H1 (cell line): ENCODE measurements around the gene SPEN. TPM values are rescaled to one million over a fixed set of nuclear protein-coding genes. Genes with fewer than 3 reads are reported as not detected.
A peak's percentile ranks its signal among the peaks of the same experiment; 100 is the strongest.

Experiments used
- CTCF ChIA-PET: fragments of 300-600 bp; sonication (Branson Sonifier 250); formaldehyde crosslinking; loops from one replicate; lab custom pipeline; 2021; ENCODE audit not compliant: partially characterized antibody; lab: Charles Lee
- POLR2A ChIA-PET: fragments of 300-600 bp; sonication (Branson Sonifier 250); formaldehyde crosslinking; loops from one replicate; lab custom pipeline; 2021; ENCODE audit warnings: inconsistent platforms; ENCODE audit not compliant: partially characterized antibody; lab: Charles Lee
- DNase-seq, 2 experiments: peaks; one replicate each; pipeline versions ENCODE4 v3.0.0 to v3.0.0-alpha.2; 2010 to 2022; ENCODE audit warnings: low spot score in 2 of 2, low read depth in 1 of 2, mixed read lengths in 1 of 2
- FAIRE-seq: peaks from 2 replicates; lab custom pipeline; 2011; peaks lifted over from hg19 to GRCh38; lab: Jason Lieb, UNC
- H2AFZ ChIP-seq: 2 replicates; pipeline ENCODE4 v1.8.1; 2012; ENCODE audit warnings: low read length, inconsistent platforms
- H2AK5ac ChIP-seq: 2 replicates; pipeline ENCODE4 v1.6.1; 2013; ENCODE audit warnings: low read depth, low read length
- H2BK120ac ChIP-seq: replicated peaks from 2 replicates; pipeline ENCODE3; 2013; ENCODE audit warnings: low read depth, low read length, inconsistent platforms
- H2BK12ac ChIP-seq: 2 replicates; pipeline ENCODE4 v1.6.1; 2013; ENCODE audit warnings: low read depth, low read length
- H2BK15ac ChIP-seq: 2 replicates; pipeline ENCODE4 v1.6.1; 2013; ENCODE audit warnings: low read length
- H2BK20ac ChIP-seq: 2 replicates; pipeline ENCODE4 v1.6.1; 2013; ENCODE audit warnings: low read length
- H2BK5ac ChIP-seq: 2 replicates; pipeline ENCODE4 v1.6.1; 2013; ENCODE audit warnings: low read depth, low read length
- H3K14ac ChIP-seq: 2 replicates; pipeline ENCODE4 v1.6.1; 2013; ENCODE audit warnings: inconsistent platforms; ENCODE audit not compliant: insufficient read length
- H3K18ac ChIP-seq: 2 replicates; pipeline ENCODE4 v1.6.1; 2013; ENCODE audit warnings: low read length; ENCODE audit errors: extremely low read depth
- H3K23ac ChIP-seq: 2 replicates; pipeline ENCODE4 v1.6.1; 2013; ENCODE audit warnings: inconsistent platforms; ENCODE audit not compliant: insufficient read length
- H3K23me2 ChIP-seq: 2 replicates; pipeline ENCODE4 v1.6.1; 2013; ENCODE audit warnings: low read depth, low read length
- H3K27ac ChIP-seq: 2 replicates; pipeline ENCODE4 v1.6.1; 2011; ENCODE audit warnings: low read depth, low read length, inconsistent platforms
- H3K27me3 ChIP-seq, 4 experiments: replicated peaks in 1 of 4; 1 replicate in 1 of 4; 2 replicates in 3 of 4; pipeline versions ENCODE4 v1.6.1 to v1.8.1; 2011 to 2013; ENCODE audit warnings: low read length in 3 of 4, mild to moderate bottlenecking in 3 of 4, inconsistent platforms in 2 of 4, mixed read lengths in 2 of 4, moderate library complexity in 1 of 4; ENCODE audit not compliant: control insufficient read depth in 3 of 4, insufficient read depth in 3 of 4; ENCODE audit errors: extremely low read depth in 1 of 4
- H3K36me3 ChIP-seq, 4 experiments: 2 replicates each; pipeline versions ENCODE4 v1.6.1 to v1.8.1; 2011 to 2013; ENCODE audit warnings: mild to moderate bottlenecking in 4 of 4, low read length in 3 of 4, moderate library complexity in 2 of 4, control low read depth in 1 of 4, inconsistent platforms in 1 of 4; ENCODE audit not compliant: insufficient read depth in 4 of 4, control insufficient read depth in 2 of 4
- H3K4ac ChIP-seq: replicated peaks from 2 replicates; pipeline ENCODE3; 2013; ENCODE audit warnings: low read length, low read depth, mixed read lengths, inconsistent platforms; ENCODE audit not compliant: insufficient read length
- H3K4me1 ChIP-seq, 4 experiments: replicated peaks in 1 of 4; 1 replicate in 1 of 4; 2 replicates in 3 of 4; pipeline versions ENCODE4 v1.6.1 to v1.8.1; 2011 to 2013; ENCODE audit warnings: low read length in 3 of 4, inconsistent platforms in 2 of 4, mixed read lengths in 1 of 4; ENCODE audit not compliant: insufficient read depth in 4 of 4, control insufficient read depth in 3 of 4
- H3K4me2 ChIP-seq, 2 experiments: 2 replicates each; pipeline versions ENCODE4 v1.6.1 to v1.8.1; 2011 to 2013; ENCODE audit warnings: low read depth in 2 of 2, low read length in 2 of 2, control low read depth in 1 of 2, inconsistent platforms in 1 of 2, mild to moderate bottlenecking in 1 of 2; ENCODE audit not compliant: insufficient read depth in 1 of 2
- H3K4me3 ChIP-seq, 4 experiments: fragments of 200-600, 300-600 bp in 1 of 4; sonication (generic), shearing (Covaris generic), sonication (Bioruptor Twin) in 1 of 4; 2 replicates each; pipeline versions ENCODE4 v1.5.1 to v1.8.1; 2011 to 2016; ENCODE audit warnings: low read length in 4 of 4, low read depth in 3 of 4, control low read depth in 2 of 4, inconsistent platforms in 2 of 4, mild to moderate bottlenecking in 2 of 4, mixed read lengths in 1 of 4, moderate library complexity in 1 of 4; ENCODE audit not compliant: insufficient read depth in 2 of 4; ENCODE audit errors: extremely low read depth in 1 of 4
- H3K56ac ChIP-seq: replicated peaks from 2 replicates; pipeline ENCODE3; 2013; ENCODE audit warnings: low read depth, mild to moderate bottlenecking, mixed read lengths, low read length, inconsistent platforms; ENCODE audit not compliant: insufficient read length
- H3K79me1 ChIP-seq: 2 replicates; pipeline ENCODE4 v1.6.1; 2013; ENCODE audit warnings: low read depth, low read length, control low read depth
- H3K79me2 ChIP-seq, 2 experiments: 2 replicates each; pipeline versions ENCODE4 v1.6.1 to v1.8.1; 2012 to 2013; ENCODE audit warnings: low read length in 2 of 2, mild to moderate bottlenecking in 2 of 2, inconsistent platforms in 1 of 2; ENCODE audit not compliant: insufficient read depth in 2 of 2, control insufficient read depth in 1 of 2
- H3K9ac ChIP-seq, 4 experiments: replicated peaks in 1 of 4; 1 replicate in 1 of 4; 2 replicates in 3 of 4; pipeline versions ENCODE4 v1.6.1 to v1.8.1; 2011 to 2013; ENCODE audit warnings: low read depth in 3 of 4, low read length in 3 of 4, control low read depth in 2 of 4, mild to moderate bottlenecking in 2 of 4, moderate library complexity in 2 of 4, inconsistent platforms in 1 of 4; ENCODE audit errors: extremely low read depth in 1 of 4
- H3K9me3 ChIP-seq, 2 experiments: 2 replicates each; pipeline versions ENCODE4 v1.6.1 to v1.8.1; 2012 to 2013; ENCODE audit warnings: mild to moderate bottlenecking in 2 of 2, moderate library complexity in 2 of 2, control low read depth in 1 of 2, inconsistent platforms in 1 of 2, low read depth in 1 of 2, low read length in 1 of 2, mixed read lengths in 1 of 2; ENCODE audit not compliant: insufficient read depth in 2 of 2
- H4K20me1 ChIP-seq, 2 experiments: replicated peaks in 1 of 2; 2 replicates each; pipeline versions ENCODE3 to v1.8.1; 2011 to 2013; ENCODE audit warnings: inconsistent platforms in 2 of 2, low read length in 2 of 2, mild to moderate bottlenecking in 1 of 2; ENCODE audit not compliant: insufficient read depth in 2 of 2, control insufficient read depth in 1 of 2
- H4K5ac ChIP-seq: 2 replicates; pipeline ENCODE4 v1.6.1; 2013; ENCODE audit warnings: low read length, low read depth, mixed read lengths, inconsistent platforms; ENCODE audit not compliant: insufficient read length
- H4K8ac ChIP-seq: 2 replicates; pipeline ENCODE4 v1.8.0; 2013; ENCODE audit warnings: mild to moderate bottlenecking, moderate library complexity, low read length, inconsistent platforms; ENCODE audit not compliant: insufficient read depth; ENCODE audit errors: extremely low read depth
- H4K91ac ChIP-seq: replicated peaks from 2 replicates; pipeline ENCODE3; 2013; ENCODE audit warnings: low read length, mixed read lengths, inconsistent platforms; ENCODE audit not compliant: insufficient read length
- ATF2 ChIP-seq: IDR thresholded peaks from 2 replicates; pipeline ENCODE4 v1.6.1; 2012; ENCODE audit warnings: low read length, inconsistent platforms
- BRCA1 ChIP-seq: IDR thresholded peaks from 2 replicates; pipeline ENCODE4 v1.6.1; 2012; ENCODE audit warnings: low read depth, low read length, improper control_type of control experiment
- CHD1 ChIP-seq: IDR thresholded peaks from 2 replicates; pipeline ENCODE4 v1.6.1; 2012; ENCODE audit warnings: low read depth, low read length, improper control_type of control experiment
- GABPA ChIP-seq: IDR thresholded peaks from 2 replicates; pipeline ENCODE4 v1.6.1; 2011; ENCODE audit warnings: mild to moderate bottlenecking, low read length, moderate library complexity, borderline replicate concordance; ENCODE audit not compliant: insufficient read depth
- GTF2F1 ChIP-seq: IDR thresholded peaks from 2 replicates; pipeline ENCODE4 v1.6.1; 2012; ENCODE audit warnings: low read depth, low read length, improper control_type of control experiment, borderline replicate concordance
- KDM4A ChIP-seq: IDR thresholded peaks from one replicate; pipeline ENCODE4 v1.7.1; 2012; ENCODE audit warnings: low read depth, mild to moderate bottlenecking, moderate library complexity, low read length, inconsistent platforms; ENCODE audit not compliant: severe bottlenecking
- POU5F1 ChIP-seq: IDR thresholded peaks from 2 replicates; pipeline ENCODE4 v1.6.1; 2011; ENCODE audit warnings: low read depth, mild to moderate bottlenecking, low read length, moderate library complexity
- RFX5 ChIP-seq: IDR thresholded peaks from 2 replicates; pipeline ENCODE4 v1.6.1; 2011; ENCODE audit warnings: low read depth, low read length, improper control_type of control experiment, borderline replicate concordance
- SUZ12 ChIP-seq: fragments of 200-600 bp; sonication (generic); IDR thresholded peaks from 2 replicates; pipeline ENCODE4 v1.6.1; 2012; ENCODE audit warnings: mild to moderate bottlenecking, inconsistent platforms, low read length, moderate library complexity, mixed read lengths
- WGBS, 2 experiments: shearing (Covaris generic) in 1 of 2; methylation state at CpG; one replicate each; pipeline versions ENCODE4 v1.1.6 to v1.1.7; 2013 to 2015; ENCODE audit warnings: low lambda C conversion rate in 2 of 2, mixed read lengths in 2 of 2, inconsistent platforms in 1 of 2, low coverage in 1 of 2, missing lambda C conversion rate in 1 of 2; ENCODE audit not compliant: insufficient replicate concordance in 2 of 2, insufficient coverage in 1 of 2, insufficient read length in 1 of 2; ENCODE audit errors: extremely low coverage in 1 of 2, missing lambda C conversion rate in 1 of 2; 5-methylcytosine and 5-hydroxymethylcytosine counted together
- polyA plus RNA-seq, 7 experiments: library from polyadenylated mRNA; depleted of rRNA in 3 of 7; stranded (reverse) in 5 of 7; unstranded in 2 of 7; fragments of >200 nt in 5 of 7; fragments of 200-250 nt in 2 of 7; gene quantifications; 1 replicate in 5 of 7; 2 replicates in 1 of 7; 4 replicates in 1 of 7; pipeline versions ENCODE4 v1.2.1 to v1.2.3, GENCODE V29; 2011 to 2013; ENCODE audit warnings: missing spikeins in 2 of 7, mixed read lengths in 2 of 7
- total RNA-seq: library from RNA; stranded (reverse); fragmentation: NEBNext Ultra II Directional; extraction: Animal tissue kit (Norgen Biotek cat#: 25700); gene quantifications from 2 replicates; pipeline ENCODE4 v1.2.1, GENCODE V29; 2021

SPEN gene
- total and polyA plus RNA-seq, 2 of the 8 experiments (the other 6 are each of a cell fraction or from before 2014, with no cell fraction given) = 12.5 to 52.1 TPM

- Histone ChIP-seq H3K9ac (peak overlapping the region; percentile 66 to 80 (median 70)), H2AK5ac (no peak overlapping the region), H3K56ac (peak overlapping the region; percentile 3), H3K23ac (no peak overlapping the region), H2AFZ (no peak overlapping the region), H3K4me2 (peak overlapping the region; percentile 72 to 94), H4K91ac (no peak overlapping the region), H3K9me3 (no peaks in the 10 kb centered on the region), H3K14ac (no peak overlapping the region), H4K5ac (peak overlapping the region; percentile 4), H3K18ac (peak overlapping the region; percentile 76; the same call in 1 of the 2 replicates), H3K36me3 (no peaks in the 10 kb centered on the region; a peak in 1 of 8 replicates), H4K8ac (peak overlapping the region; percentile 86), H3K4me1 (peaks cover 0 to 6% (median 2%) of the 10 kb centered on the region in 4 experiments; a peak in 2 of 7 replicates), H3K79me2 (peaks cover 0 to 53% of the 10 kb centered on the region in 2 experiments; a peak in 3 of 4 replicates), H2BK120ac (no peak overlapping the region), H3K4ac (no peak overlapping the region), H2BK20ac (no peak overlapping the region), H3K4me3 (peak overlapping the region; percentile 47 to 76 (median 60)), H2BK12ac (peak overlapping the region; percentile 9; the same call in 1 of the 2 replicates), H2BK15ac (no peak overlapping the region), H4K20me1 (peaks cover 0 to 4% of the 10 kb centered on the region in 2 experiments), H3K27ac (no peak overlapping the region), H3K79me1 (peaks cover 3% of the 10 kb centered on the region; the same call in 1 of the 2 replicates), H2BK5ac (no peak overlapping the region), H3K23me2 (peaks cover 8% of the 10 kb centered on the region), H3K27me3 (no peaks in the 10 kb centered on the region; a peak in 1 of 7 replicates)
- CTCF ChIA-PET = interaction anchor here (0.6 to 1.8 kb wide), 8 partner anchors 9 to 90 kb away, joined by 3 to 6 read pairs (median 4); no protein-coding TSS in a partner anchor
- FAIRE-seq = no peak
- DNase-seq = peak in 1 of 2 experiments; percentile 67
- POLR2A ChIA-PET = interaction anchor here (0.6 to 6.0 kb wide), 17 partner anchors 10 to 102 kb away, joined by 3 to 87 read pairs (median 4); no protein-coding TSS in a partner anchor
- 2% methylated on average over 71 of the region's 104 CpGs; no CpG with 5 or more reads in 1 of the 2 experiments for WGBS, 2 experiments
- TF ChIP-seq POU5F1 (no peak), SUZ12 (no peak), KDM4A (no peak), GABPA (no peak), CHD1 (0 out of 2 replicates have a peak, but pooled peaks have one; percentile 59), ATF2 (no peak), RFX5 (no peak), GTF2F1 (no peak), BRCA1 (no peak)
Measured at GRCh38 chr1:15848143-15848928, 829 bp downstream of the SPEN start.
